Skin of body (tissue), 2 donors: ENCODE results near the gene ITGB5. TPM values are rescaled to one million over a fixed set of nuclear protein-coding genes. Genes with fewer than 3 reads are reported as not detected.

Experiments used
- DNase-seq: peaks from one replicate; lab custom pipeline; 2025; lab: John Stamatoyannopoulos, UW
- total RNA-seq: library from RNA; depleted of rRNA; stranded (reverse); fragments of >200 nt; gene quantifications from one replicate; pipeline ENCODE4 v1.2.3, GENCODE V29; 2014

The ITGB5 gene
- total RNA-seq, 1 donor from 2014 or later = 74.8 TPM

DNA sequence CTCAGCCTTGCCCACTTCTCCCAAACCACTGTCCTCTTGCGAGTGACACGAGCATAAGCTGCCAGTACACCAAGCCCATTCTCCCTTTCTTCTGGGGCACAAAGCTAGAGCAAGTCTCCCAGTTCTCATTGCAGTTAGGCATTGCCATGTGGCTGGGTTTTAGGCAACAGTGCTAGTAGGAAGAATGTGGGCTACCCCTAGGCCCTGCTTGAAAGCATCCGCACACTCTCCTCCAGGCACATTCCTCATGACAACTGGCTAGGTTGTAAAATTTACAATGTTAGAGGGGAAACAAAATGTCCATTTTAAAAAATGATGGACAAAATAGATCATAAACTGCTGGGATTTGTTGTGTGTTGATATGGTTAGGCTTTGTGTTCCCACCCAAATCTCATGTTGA lies 19.7 kb downstream of the ITGB5 start:
- DNase-seq = no peak

DNA sequence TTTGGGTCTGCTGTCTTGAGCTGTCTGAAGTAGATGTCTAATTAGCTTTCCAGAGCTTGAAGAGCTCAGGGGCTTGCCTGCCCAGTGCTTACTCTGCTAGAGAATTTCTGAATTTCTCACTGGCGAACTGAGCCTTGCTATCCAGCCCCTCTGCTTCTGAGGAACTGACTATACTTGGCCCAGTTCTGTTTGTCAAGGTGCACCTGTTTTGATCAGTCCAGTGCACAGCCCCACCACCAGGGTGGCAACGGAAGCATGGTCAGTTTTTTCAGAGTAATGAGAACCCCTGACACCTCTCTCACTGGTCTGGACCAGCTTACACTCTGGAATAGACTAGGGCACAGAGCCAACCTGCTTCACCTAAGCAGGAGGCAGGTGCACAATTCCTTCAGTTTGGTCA lies 25.2 kb downstream of the ITGB5 start:
- no peak for DNase-seq

DNA sequence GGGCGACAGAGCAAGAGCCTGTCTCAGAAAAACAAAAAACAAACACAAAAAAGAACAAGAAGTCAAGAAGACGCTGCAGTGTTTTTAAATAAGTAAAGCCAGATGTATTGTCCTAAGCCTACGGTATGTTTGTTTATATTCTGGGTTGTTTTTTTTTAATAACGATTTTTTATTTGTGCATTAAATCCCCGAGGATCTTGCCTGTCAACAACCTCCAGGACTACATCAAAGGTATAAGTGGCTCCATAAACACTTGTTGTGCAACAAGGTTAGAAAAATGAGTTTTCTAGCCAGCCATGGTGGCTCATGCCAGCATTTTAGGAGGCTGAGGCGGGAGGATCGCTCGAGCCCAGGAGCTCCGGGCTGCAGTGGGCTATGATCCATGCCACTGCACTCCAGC lies 26.1 kb downstream of the ITGB5 start:
- no peak for DNase-seq

DNA sequence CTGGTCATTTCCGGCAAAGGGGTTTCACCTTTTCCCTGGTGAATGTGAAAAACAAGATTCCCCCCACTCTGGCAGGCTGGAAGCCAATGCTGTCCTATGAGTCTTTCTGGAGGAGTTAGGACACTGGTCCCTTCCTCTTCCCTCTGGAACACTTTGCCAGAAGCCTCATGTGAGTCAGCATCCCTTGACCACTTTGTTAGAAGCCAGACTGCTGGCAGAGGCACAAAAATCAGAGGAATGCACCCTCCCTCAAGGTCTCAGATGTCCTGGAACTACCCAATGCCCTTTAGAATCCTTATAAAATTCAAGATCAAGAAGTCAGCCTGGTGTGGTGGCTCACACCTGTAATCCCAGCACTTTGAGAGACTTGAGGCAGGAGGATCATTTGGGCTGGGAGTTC lies 26.6 kb downstream of the ITGB5 start:
- DNase-seq = no peak

DNA sequence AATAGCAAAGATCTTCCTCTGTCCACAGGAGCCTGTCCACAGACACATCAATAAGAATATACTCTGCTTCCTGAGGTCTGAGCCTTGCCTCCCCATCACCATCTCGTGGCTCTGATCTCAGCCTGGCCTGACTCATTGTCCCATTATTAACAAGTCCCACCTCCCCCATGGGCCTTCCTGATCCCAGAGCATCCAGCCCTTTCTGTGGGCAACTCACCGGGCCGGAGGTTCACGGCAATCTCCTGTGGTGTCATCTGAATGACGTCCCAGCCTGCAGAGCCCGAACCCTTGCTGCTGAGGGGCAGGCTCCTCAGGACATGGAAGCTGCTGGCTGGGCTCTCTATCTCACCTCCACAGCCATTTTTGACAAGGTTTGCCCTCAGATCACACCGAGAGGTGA lies 28.1 kb downstream of the ITGB5 start:
- no peak for DNase-seq

DNA sequence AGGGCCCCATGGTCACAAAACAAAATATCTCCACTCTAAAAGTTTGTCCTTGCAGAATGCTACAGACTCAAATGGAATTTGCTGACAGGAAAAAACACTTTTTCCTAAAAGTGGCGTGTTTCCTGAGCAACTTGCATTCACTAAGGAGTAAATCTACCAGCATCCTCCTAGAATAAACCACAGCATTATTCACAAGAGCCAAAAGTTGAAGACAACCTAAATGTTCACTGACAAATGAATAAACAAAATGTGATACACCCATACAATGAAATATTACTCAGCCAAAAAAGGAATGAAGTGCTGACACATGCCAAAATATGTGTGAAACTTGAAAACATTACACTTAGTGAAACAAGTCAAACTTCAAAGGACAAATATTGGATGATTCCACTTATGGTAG lies 28.9 kb downstream of the ITGB5 start:
- no peak for DNase-seq

DNA sequence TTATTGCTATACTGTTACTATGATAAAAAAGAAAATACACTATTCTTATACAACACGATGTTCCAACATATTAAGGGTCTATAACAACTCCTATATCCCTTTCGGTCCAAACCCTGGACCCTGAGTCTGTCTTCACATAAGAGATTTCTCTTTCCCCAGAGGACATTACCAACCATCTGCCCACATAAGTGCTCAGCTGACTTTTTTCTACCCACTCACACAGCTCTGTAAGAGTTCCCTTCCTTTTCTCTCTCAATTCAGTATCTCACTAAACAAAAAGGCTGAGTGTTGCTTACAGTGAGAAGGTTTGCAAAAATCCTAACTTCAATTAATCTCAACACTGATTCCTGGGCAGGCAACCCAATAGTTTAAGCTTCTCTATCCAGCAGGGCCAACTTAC lies 30.5 kb downstream of the ITGB5 start:
- DNase-seq = no peak

DNA sequence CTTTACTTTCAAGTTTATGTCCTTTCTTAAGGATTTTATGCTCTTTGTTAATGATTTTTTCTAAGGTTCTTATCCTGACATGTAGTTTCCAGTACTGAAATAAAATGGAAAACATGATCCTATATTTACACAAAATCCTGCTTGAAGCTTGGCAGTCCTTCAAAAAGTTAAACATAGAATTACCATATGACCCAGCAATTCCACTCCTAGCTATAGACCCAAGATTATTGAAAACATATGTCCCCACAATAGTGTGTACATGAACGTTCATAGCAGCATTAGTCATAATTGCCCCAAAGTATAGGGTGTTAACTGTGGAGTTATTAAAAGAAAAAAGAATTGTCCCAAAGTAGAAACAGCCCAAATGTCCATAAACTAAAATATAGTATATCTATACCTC lies 33.2 kb downstream of the ITGB5 start:
- DNase-seq = peak; percentile 22

DNA sequence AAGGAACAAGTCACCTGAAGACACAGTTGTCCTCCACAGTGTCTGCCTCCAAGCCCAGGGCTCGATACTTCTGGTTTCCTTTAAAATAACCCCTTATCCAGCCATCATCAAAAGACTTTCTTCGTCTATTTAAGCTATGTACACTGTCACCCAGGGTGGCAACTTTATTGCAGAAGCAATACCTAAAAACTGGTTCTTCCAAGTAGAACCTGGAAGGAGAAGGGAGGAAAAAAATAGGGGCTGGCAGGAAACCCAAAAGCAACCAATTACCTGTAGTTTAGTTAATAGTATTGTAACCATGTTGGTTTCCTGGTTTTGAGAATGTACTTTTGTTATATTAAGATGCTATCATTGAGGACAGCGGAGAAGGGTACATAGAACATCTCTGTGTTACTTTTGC lies 33.7 kb downstream of the ITGB5 start:
- DNase-seq = no peak

DNA sequence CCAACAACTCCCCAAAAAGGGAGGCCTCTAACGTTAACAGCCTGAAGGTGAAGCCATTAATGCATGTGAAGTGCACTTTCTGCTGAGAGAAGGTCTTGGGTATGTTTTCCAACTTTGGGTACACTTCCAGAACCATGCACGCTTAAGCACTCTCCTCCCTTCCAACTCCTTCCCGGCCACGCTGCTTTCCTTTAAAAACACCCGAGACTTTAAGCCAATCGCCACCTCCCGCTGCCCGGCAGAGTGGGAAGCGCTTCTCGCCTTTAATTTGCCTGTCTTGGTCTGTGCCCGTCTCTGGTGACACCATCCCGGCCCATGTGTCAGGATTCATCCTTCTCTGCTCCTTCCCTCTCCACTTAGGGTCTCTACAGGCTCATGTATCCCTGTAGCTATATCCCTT lies 35.3 kb downstream of the ITGB5 start:
- no peak for DNase-seq

DNA sequence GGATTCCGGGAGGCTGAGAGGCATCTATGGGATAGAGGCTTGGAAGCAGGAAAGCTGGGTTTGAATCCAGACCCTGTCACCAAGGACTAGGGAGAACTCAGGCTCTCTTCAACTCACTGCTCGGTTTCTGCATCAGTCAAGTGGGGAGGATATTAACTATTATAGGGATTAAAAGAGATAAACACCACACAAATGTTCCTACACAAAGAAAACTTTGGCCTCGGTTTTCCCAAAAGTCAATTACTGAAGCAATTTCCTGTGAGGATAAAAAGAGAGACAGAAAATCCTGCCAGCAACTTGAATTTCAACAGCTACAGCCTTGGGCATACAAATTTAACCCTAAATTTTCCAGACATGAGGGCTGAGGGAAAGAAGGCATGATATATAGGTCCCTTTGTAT lies 36.0 kb downstream of the ITGB5 start:
- DNase-seq = no peak

DNA sequence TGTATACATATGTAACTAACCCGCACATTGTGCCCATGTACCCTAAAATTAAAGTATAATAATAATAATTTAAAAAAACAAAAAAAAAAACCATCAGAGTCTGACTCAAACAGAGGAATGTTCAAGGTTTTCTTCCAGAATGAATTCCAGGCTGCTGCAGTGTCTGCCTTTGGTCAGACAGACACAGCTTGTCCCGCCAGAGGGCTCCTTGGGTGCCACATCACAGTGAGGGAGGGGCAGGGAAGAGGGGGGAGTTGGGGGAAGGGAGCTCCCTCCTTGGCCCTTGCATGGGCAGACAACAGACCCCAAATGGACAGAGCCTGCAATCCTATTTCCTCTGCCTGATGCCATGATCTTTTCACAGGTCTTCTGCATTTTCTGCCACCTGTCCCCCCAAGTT lies 36.5 kb downstream of the ITGB5 start:
- DNase-seq = no peak

DNA sequence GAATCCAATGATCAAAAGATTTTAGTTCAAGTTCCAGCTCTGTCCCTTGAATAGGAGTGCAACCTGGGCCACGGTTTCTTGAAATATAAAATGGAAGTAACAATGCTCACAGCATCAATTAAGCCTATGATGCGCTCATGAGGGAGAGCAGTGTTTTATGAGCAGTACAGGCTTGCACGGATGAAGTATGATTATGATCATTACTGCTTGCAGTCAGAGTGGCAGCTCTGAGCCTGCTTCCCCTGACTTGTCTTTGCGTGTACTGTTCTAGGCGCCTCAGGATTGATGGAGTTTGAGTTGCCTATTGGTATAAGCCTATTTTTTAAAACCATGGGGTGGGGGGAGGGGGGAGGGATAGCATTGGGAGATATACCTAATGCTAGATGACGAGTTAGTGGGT lies 37.0 kb downstream of the ITGB5 start:
- peak; percentile 8 for DNase-seq

DNA sequence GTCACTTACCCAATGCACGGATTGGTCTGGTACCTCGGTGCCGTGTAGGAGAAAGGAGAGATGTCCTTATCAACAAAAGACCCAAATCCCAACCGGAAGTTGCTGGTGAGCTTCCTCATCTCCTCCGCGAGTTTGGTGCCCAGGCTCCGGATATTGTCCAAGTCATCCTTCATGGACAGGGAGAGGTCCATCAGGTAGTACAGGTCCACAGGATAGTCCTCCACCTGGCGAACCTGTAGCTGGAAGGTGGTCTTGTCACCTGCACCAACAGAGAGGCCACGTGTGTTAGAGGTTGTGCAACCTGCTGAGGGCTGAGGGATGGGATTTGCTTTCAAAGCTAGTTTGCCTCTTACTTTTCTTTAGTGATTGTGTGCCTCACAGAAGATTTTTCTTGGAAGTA lies 38.9 kb downstream of the ITGB5 start:
- DNase-seq = no peak

DNA sequence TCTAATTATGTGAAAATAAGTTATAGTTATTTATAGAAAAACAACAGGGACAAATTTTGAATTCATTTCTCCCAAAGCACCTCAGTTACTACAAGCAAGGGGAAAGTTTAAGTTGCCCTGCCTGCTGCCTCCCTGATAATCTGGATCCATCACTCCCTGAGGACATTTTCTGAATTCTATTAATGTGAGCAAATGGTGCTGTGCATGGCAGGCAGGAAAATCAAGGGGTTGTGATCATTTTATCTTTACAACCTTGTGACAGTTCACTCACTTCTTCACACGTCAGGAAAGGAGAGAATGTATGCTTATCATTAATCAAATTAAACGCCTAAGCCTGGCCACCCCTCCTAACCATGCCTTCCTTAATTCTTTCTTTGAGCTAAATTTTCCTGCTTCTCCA lies 39.3 kb downstream of the ITGB5 start:
- no peak for DNase-seq

DNA sequence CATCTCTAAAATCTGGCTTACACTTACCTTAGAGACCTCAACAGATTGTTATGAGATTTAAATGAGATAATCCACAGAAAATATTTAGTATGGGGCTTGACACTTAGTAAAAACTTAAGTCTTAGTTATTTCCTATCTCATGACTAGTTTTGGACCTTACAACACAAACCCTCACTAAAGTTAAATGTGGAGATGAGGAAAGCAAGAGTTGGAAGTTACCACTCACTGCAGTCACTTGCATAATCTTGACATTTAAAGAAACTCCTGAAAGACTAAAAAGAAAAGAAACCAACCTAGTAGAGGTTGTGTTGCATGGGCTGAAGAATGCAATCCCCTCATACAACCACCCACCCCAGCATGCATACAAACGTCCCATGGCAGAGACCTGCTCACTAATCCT lies 40.1 kb downstream of the ITGB5 start:
- no peak for DNase-seq

DNA sequence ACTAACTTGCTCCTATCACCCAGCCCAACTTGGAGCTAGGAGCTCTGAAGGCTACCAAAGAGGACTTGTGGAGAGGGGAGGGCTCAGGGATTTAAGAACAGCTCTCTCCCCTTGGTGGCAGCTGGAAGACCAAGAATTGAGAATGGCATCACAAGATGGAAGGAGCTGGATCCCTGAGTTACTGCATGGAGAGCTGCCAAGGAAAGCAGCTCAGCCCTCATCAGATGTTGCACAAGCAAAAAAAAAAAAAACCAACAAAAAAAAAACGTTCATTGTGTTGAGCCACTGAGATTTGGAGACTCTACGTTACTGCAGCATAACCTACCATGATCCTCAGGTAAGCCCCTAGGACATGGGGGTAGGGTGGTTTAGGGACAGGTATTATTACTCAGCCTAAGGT lies 41.0 kb downstream of the ITGB5 start:
- DNase-seq = peak; percentile 4

DNA sequence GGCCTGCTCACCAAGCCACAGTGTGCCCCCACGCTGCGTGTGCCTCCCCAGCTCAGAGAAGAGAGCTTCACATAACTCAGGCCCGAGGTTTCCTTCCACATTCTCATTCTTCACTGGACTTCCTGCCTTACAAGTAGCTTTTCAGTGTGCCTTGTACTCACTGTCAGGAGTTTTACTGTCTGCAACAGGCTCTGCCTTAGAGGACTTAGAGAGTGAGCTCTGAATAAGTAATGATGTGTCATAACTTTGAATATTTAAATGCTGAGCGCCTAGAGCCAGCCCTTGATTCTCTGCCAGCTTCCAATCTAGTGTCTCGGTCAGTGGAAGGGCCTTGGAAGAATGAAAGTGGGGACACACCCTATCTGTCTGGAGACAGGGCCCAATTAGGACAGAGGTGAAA lies 41.8 kb downstream of the ITGB5 start:
- peak; percentile 42 for DNase-seq

DNA sequence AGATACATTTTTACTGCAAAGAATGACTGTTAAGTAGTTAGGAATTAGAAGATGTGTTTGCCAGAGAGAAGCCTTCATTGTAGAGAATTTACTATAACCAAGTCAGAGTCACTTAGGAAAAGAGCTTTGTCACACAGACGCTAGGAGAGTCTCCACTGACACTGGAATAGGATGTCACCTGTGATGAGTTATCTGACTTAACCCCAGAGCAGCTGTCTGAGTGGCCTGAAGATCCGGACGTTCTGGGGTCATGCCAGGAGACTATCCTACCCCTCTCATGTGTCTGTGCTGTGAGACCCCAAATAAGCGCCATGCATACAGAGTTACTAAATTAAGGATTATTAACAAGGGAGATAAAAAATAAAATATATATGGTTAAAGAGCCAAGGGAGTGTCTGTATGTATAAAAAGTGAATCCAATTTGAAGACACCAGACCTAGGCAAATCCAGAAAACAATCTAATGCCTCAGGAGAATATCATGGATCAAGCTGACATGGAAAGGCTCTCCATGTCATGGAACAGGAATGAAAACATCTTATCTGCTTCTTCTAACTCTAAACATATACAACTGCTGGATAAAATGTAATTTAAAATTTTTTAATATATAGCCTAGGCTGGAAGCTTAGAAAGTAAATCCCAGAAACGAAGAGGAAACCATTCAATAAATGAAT lies 43.5 kb downstream of the ITGB5 start:
- DNase-seq = no peak

DNA sequence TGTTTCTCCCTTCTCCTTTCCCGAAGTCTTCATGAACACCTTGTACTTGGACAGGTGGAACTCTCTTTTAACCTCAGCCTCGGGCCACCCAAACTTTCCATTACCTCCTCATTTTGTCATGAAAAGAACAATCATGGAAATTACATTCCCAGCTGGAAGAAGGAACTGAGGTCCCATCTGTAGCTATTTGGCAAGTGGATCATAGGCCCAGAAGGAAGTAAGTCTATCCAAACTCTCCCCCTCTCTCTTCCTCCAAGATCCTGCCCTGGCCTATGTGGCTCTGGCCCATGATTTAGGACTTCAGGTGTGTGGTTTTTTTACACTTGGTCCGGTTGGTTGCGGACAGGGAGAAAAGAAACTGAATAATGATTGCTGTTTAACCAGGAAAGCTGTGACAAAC lies 44.1 kb downstream of the ITGB5 start:
- no peak for DNase-seq

DNA sequence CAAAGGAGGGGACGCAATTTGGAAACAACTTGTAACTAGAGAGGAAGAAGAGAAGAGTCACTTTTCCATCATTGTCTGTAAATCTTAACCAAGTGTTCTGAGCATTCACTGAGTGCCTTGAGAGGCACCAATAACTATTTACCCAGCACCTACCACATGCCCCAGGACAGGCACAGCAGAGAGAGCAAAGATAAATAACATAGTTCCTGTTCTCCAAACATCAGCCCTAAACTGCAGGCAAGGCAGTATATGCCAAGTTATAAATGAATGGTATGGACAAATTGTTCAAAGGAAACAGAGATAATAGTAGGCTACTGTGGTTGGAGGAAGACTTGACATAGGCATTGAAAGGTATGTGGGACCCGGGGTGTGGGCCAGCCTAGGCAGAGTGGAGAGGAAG lies 45.6 kb downstream of the ITGB5 start:
- DNase-seq = no peak

DNA sequence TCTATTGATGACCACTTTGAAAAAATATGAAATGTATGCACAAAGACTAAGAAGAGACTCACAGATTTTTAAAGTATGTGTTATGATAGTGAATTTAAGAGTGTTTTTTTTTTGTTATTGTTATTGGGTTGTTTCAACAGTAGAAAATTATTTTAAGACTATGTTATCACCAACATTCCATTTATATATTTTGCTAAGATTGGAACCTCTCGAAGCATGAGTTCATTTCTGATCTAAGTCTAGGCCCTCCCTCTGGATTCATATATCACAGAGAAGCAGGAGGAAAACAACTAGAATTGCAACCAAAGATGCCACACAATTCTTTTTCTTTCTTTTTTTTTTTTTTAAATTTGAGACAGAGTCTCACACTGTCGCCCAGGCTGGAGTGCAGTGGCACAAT lies 46.8 kb downstream of the ITGB5 start:
- no peak for DNase-seq

DNA sequence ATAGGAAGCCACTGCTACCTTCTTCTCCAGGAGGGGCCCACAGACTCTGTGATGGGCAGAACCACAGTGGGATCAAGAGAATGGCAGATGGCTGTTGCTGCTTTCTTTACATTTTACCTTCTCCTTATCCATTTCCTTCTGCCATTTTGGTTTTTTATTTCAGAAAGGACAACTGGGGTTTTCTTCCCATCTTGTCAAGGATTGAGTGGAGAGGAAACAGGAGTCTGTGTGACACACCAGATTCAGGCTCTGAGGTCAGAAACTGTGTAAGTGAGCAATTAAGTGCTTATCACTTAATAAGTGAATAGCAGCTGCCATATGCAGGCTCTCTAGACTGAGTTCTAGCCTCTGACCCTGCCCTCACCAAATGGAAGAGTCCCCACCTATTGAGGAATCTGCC lies 47.3 kb downstream of the ITGB5 start:
- no peak for DNase-seq

DNA sequence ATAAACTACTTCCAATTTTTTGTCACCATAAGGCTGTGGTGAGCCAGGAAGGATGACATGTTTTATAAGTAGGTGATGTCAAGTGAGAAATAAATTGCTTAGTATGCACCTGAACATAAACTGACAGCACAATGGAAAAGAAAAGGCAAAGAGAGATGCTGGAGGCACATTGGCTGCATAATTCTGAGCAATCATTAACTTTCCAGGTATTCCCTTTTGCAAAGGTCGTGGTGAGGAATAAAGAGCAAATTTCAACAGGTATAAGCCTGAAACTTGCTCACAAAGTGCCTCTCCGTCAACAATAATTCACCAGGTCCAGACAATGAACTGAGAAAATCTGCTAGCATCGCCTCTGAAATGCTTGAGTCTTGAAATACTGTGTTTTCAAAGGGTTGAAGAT lies 48.2 kb downstream of the ITGB5 start:
- no peak for DNase-seq
